ENCODE measurements around the gene ERP27.

- TF ChIP-seq CTCF (IDR thresholded peaks at IDR 0.05) (no peak), POLR2AphosphoS5 (IDR thresholded peaks at IDR 0.05) (no peak), POLR2A (IDR thresholded peaks at IDR 0.05; ENCODE audit: low read depth) (no peak)
Observed at GRCh38 chr12:14962797-14963196, 24.5 kb upstream of the ERP27 start.
